GM12874 (cell line): ENCODE measurements around the gene PACRG.

Experiments used
- TF ChIP-seq, protein P1 (sequence below): IDR thresholded peaks from 2 replicates; pipeline ENCODE4 v1.5.1; 2011; ENCODE audit warnings: low read depth, mild to moderate bottlenecking, control low read depth, low read length, moderate library complexity; ENCODE audit not compliant: insufficient read depth

PACRG gene

DNA sequence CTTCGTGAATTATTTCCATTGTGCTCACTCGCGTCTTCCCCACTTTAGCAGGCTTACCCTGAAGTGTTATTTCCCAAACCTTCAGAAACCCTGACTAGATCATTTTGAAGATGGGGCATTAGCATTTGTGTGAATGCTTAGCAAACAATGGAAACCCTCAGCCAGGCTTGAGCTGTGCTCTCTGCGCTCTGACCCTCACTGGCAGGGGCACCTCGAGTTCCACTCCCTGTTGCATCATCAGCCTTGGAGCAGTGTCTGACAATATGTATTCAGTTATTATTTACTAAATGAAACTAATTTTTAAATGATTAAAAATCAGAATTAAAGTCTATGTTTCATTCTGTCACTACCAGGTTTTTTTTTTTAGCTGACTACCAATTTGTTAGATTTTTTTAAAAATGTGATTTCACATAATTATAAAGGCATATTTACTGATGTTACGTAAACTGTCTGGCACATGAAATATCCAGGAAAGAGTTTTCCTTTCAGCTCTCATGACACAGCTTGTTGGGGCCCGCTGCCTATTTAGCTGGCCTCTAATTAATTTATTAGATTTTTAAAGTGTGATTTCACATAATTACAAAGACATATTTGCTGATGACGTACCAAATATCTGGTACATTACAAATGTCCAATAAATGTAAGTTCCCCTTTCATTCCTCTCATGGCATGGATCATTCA, 155.2 kb downstream of the PACRG start:
- TF ChIP-seq, protein P1, sequence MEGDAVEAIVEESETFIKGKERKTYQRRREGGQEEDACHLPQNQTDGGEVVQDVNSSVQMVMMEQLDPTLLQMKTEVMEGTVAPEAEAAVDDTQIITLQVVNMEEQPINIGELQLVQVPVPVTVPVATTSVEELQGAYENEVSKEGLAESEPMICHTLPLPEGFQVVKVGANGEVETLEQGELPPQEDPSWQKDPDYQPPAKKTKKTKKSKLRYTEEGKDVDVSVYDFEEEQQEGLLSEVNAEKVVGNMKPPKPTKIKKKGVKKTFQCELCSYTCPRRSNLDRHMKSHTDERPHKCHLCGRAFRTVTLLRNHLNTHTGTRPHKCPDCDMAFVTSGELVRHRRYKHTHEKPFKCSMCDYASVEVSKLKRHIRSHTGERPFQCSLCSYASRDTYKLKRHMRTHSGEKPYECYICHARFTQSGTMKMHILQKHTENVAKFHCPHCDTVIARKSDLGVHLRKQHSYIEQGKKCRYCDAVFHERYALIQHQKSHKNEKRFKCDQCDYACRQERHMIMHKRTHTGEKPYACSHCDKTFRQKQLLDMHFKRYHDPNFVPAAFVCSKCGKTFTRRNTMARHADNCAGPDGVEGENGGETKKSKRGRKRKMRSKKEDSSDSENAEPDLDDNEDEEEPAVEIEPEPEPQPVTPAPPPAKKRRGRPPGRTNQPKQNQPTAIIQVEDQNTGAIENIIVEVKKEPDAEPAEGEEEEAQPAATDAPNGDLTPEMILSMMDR, result no peak

DNA sequence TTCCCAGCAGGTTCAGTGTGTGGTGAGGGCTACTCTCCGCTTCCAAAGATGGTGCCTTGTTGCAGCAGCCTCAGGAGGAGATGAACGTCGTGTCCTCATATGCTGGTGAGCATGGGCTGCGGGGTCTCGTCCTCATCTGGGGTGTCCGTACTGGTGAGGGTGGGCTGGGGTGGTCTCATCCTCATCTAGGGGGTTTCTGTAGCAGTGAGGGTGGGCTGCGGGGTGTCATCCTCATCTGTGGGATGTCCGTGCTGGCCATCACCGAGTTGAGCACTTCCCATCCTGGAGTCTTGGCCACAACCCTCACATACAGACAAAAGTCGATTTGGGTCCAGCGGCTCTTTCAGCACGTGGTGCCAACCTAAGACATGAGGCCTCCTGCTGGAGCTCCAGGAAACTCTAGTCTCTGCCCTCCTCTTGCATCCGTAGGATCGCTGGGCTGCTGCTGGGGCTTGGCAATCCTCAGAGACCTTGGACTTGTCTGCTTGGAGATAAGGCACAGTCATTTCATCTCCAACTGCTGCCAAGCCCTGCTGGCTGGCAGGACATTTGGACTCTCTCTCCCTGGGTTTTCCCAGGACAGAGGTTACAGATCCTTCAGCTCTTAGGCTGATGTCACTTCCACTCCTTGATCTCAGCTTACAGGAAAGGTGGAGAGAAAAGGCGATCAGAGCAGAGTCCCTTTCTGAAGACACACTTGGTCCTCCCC, 160.4 kb downstream of the PACRG start:
- TF ChIP-seq, protein P1, result no peak

DNA sequence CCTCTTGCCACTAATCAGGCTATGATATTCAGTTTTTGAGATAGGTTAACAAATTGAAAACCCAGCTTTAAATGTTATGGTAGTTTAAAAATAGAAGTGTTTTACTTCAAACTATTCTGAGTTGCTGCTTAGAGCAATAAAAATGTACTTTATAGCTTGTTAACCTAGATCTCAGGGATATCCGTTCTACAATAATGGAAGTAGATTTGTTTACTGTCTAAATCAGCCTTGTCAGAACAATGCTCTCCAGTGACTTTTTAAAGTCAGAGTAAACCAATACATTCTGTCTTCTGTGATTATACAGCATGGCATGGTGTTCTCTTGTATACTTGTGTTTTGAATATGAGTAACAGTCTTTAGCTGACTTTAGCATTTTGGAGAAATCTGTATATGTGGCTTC, 161.5 kb downstream of the PACRG start:
- TF ChIP-seq, protein P1, result no peak

DNA sequence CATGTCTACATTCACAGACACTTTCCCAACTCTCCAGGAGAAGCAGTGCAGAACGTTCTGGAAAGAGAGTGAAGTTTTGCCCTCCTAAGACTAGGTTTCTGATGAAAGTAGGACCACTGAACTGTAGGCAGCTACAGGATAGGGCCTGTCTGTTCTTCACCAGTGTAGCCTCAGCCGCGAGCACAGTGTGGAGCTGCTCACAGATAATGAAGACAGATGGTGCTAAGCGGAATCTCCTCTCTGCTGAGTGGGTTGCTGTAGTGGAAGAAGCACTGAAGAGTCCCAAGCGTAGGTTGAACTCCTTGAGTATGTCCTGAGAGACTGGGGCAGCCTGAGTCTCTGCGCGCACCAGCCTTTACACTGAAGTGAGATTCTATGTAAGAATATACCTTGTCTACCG, 170.2 kb downstream of the PACRG start:
- TF ChIP-seq, protein P1, result no peak

DNA sequence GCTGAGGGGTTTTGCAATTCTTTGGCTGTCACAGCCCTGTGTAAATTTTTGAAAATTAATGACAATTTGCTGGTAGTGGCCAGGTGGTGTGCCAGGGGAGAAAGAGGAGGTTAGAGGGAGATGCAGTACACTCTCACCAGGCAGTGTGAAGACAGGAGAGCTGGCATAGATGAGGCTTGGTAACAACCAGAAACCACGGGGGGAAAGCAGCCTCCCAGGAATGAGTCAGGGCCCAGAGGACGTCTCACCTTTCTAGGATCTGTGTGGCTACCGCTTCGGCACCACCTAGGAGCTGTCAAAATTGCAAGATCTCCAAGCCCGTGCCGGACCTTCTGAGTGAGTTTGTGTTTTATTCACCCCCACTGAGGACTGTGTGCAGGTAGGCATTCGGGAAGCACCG, 171.4 kb downstream of the PACRG start:
- TF ChIP-seq, protein P1, result no peak

DNA sequence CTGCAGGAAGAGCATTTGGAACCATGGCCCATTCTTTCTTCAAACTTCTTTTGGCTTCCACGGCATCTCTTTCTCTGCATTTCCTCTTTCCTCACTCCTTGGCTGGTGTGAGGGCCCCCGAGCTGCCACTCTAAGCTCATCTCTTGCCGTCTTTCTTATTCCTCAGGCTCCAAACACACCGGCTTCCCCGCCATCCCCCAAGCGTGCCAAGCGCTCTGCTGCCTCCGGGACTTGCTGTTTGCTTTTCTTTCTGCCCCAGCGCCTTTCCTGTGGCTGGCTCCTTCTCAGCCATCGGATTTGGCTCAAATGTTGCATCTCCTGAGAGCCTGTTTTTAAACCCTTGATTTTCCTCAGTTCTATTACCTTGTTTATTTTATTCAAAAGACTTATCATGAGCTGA, 172.7 kb downstream of the PACRG start:
- TF ChIP-seq, protein P1, result no peak

DNA sequence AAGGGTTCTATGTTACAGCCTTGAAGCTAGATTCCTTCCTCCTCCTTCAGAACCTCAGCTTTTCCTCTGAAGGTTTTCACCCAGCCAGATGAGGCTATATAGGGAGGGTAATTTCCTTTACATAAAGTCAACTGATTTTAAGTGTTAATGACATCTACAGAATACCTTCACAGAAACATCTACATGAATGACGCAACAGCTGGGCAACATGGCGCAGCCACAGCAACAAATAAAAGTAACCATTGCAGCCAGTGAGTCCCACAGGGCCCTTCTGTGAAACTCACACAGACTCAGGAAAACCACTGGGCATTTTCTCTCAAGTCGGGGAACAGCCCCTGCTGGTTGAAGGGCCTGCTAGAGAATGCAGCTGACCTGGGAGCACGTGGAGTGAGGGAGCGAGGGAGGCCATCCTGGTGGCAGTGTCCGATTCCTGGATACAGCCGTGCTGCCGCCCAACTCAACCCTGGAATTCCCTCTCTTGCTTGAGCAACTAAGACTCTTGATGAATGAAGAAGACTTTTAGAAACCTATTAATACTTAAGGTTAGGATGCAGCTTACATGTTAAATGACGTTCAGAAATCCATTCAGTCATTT, 176.4 kb downstream of the PACRG start:
- TF ChIP-seq, protein P1, result no peak
